Right cardiac atrium (tissue), 5 donors: ENCODE results near the gene GPR61. TPM values are rescaled to one million over a fixed set of nuclear protein-coding genes. Genes with fewer than 3 reads are reported as not detected.

ENCODE experiments used
- ATAC-seq, 2 donors: fragments of 200-7000 bp; cut with Tn5 transposase; one replicate each; pipeline versions ENCODE4 v1.8.0 to v1.9.1; 2020; ENCODE audit warnings: moderate library complexity in 2 of 2, mild to moderate bottlenecking in 1 of 2
- DNase-seq, 3 donors: peaks; one replicate each; pipeline ENCODE4 v3.0.0-alpha.2; 2020
- H3K27ac ChIP-seq: one replicate; pipeline ENCODE4 v1.5.1; 2013; ENCODE audit warnings: mild to moderate bottlenecking, low read length, control low read depth, moderate library complexity
- H3K27me3 ChIP-seq: one replicate; pipeline ENCODE4 v1.6.1; 2013; ENCODE audit not compliant: control insufficient read depth, insufficient read depth
- H3K4me1 ChIP-seq: one replicate; pipeline ENCODE4 v1.6.1; 2013; ENCODE audit warnings: low read length; ENCODE audit not compliant: control insufficient read depth, insufficient read depth
- H3K4me3 ChIP-seq: one replicate; pipeline ENCODE4 v1.5.1; 2013; ENCODE audit warnings: low read length, control low read depth
- H3K9me3 ChIP-seq: one replicate; pipeline ENCODE4 v1.6.1; 2013; ENCODE audit warnings: low read length; ENCODE audit not compliant: control insufficient read depth
- WGBS: extraction: QIAGEN DNeasy Blood & Tissue Kit; methylation state at CpG from one replicate; pipeline ENCODE4 v1.1.7; 2013; 5-methylcytosine and 5-hydroxymethylcytosine counted together
- intact Hi-C, 4 donors: fragments of 100-400 bp; cut with DNase I; formaldehyde crosslinking; loops; one replicate each; pipeline versions ENCODE4 v1.11.0 to v1.14.0; 2022 to 2023
- polyA plus RNA-seq: library from polyadenylated mRNA; stranded (reverse); fragments of 200-250 nt; gene quantifications from one replicate; pipeline ENCODE4 v1.2.3, GENCODE V29; 2013
- total RNA-seq, 4 donors: library from RNA; stranded (reverse); fragmentation: NEBNext Ultra II Directional; extraction: Animal tissue kit (Norgen Biotek cat#: 25700); gene quantifications; one replicate each; pipeline ENCODE4 v1.2.1, GENCODE V29; 2021
- donor health status: healthy with polysubstance abuse.
- donor health status: DM: no; HTN: yes; CAD: no.
- donor health status: DM: no; HTN: no; CAD: no.
- donor health status: DM: no; HTN: yes; CAD: no; lungs with severe emphysema.
- donor health status: DM: yes; HTN: yes; CAD: no.

Gene GPR61
- total and polyA plus RNA-seq, 5 donors = 0.14 to 1.4 (median 0.41) TPM

GRCh38 chr1:109573785-109574184, 34.1 kb downstream of the GPR61 start:
- intact Hi-C loops = no loop called here
- DNase-seq = no peak
- Histone ChIP-seq H3K4me1 (peaks cover 2% of the 10 kb centered on the region), H3K27me3 (no peaks in the 10 kb centered on the region), H3K4me3 (no peak overlapping the region), H3K27ac (no peak overlapping the region), H3K9me3 (no peaks in the 10 kb centered on the region)
- 60% methylated on average over 2 of the region's 2 CpGs for WGBS
- no peak for ATAC-seq

DNA sequence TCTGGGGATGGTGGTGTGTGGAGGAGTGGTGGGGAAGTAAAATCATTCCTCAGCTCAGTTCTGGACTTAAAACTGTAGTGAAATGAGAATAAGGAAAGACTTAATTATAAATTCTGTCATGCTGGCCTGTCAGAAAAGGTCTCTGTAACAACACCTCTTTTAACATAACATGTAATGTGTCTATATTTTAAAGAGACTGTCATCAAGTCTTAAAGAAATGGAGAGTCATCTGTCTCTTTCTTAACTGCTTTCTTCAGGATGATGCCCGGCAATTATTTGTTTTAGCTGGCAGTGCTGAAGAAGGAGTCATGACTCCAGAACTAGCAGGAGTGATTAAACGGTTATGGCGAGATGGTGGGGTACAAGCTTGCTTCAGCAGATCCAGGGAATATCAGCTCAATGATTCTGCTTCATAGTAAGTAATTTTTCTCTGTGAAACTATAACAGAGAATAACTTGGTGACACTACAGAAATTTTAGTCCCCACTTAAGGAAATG, 39.3 kb downstream of the GPR61 start:
- Histone ChIP-seq H3K27ac (no peak overlapping the region), H3K9me3 (no peaks in the 10 kb centered on the region), H3K4me1 (no peaks in the 10 kb centered on the region), H3K27me3 (no peaks in the 10 kb centered on the region), H3K4me3 (no peak overlapping the region)
- DNase-seq (no peak), ATAC-seq (no peak)
- intact Hi-C loops = no loop called here
- 69% methylated on average over 3 of the region's 3 CpGs for WGBS

GRCh38 chr1:109579491-109579890, 39.8 kb downstream of the GPR61 start:
- Histone ChIP-seq H3K27me3 (no peaks in the 10 kb centered on the region), H3K27ac (no peak overlapping the region), H3K4me1 (no peaks in the 10 kb centered on the region), H3K9me3 (no peaks in the 10 kb centered on the region), H3K4me3 (no peak overlapping the region)
- intact Hi-C loops = no loop called here
- WGBS = 55% methylated on average over 1 of the region's 1 CpG
- peak in 1 of 2 donors; percentile 70 for ATAC-seq
- no peak for DNase-seq

DNA sequence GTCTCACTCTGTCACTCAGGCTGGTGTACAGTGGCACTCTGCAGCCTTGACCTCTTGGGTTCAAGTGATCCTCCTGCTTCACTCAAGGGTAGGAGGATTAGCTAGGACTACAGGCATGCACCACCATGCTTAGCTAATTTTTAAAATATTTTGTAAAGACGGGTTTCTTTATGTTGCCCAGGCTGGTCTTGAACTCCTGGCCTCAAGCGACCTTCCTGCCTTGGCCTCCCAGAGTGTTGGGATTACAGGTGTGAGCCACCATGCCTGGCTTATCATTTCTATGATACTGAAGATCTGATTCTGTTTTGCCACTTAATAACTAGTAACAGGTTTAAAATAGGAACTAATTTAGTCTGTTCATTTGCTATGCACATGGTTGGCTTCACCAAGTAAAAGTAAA, 42.3 kb downstream of the GPR61 start:
- no peak overlapping the region for H3K4me3 ChIP-seq
- no peak for DNase-seq
- 91% methylated on average over 2 of the region's 2 CpGs for WGBS
- no peaks in the 10 kb centered on the region for H3K27me3 ChIP-seq
- H3K27ac ChIP-seq = no peak overlapping the region
- no peaks in the 10 kb centered on the region for H3K9me3 ChIP-seq
- intact Hi-C loops = no loop called here
- H3K4me1 ChIP-seq = no peaks in the 10 kb centered on the region
- ATAC-seq = no peak

DNA sequence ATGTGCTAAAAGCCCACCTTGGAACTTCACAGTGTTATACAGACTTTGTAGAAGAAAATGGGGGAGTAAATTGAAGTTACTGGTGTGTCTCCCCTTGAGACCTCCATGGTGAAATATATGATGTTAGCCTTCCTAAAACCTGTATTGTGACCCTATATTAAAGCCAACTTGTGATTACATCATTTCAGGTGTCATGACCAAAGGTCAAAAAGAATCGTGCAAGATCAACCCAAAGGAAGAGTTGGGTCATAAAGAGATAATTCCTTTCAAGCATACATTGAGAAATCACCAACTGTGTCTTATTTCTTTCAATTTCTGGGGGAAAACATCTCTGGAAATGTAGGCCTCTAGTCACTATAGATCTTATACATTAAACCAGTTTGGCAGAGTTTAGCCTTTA, 45.1 kb downstream of the GPR61 start:
- intact Hi-C loops = no loop called here
- Histone ChIP-seq H3K4me1 (no peaks in the 10 kb centered on the region), H3K27me3 (no peaks in the 10 kb centered on the region), H3K9me3 (no peaks in the 10 kb centered on the region), H3K4me3 (no peak overlapping the region), H3K27ac (no peak overlapping the region)
- ATAC-seq (no peak), DNase-seq (no peak)
- 73% methylated on average over 1 of the region's 1 CpG for WGBS

DNA sequence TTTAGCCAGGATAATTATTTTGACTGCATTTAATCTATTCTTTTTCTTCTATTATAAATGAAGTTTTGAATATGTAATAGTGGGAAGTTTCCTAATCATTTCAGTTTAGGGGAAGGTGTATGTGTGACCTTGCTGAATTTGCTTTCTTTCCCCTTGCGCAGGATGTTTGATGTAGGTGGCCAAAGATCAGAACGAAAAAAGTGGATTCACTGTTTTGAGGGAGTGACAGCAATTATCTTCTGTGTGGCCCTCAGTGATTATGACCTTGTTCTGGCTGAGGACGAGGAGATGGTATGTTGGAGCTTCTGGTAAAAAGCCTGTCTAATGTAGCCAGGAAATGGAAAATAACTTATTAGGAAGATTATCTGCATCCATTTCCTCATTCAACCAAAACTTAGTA, 46.4 kb downstream of the GPR61 start:
- no peak for DNase-seq
- Histone ChIP-seq H3K27me3 (no peaks in the 10 kb centered on the region), H3K4me1 (no peaks in the 10 kb centered on the region), H3K9me3 (no peaks in the 10 kb centered on the region), H3K4me3 (no peak overlapping the region), H3K27ac (no peak overlapping the region)
- 86% methylated on average over 3 of the region's 3 CpGs for WGBS
- intact Hi-C loops = no loop called here
- ATAC-seq = no peak

GRCh38 chr1:109589177-109589576, 49.5 kb downstream of the GPR61 start:
- WGBS = 72% methylated on average over 3 of the region's 3 CpGs

DNA sequence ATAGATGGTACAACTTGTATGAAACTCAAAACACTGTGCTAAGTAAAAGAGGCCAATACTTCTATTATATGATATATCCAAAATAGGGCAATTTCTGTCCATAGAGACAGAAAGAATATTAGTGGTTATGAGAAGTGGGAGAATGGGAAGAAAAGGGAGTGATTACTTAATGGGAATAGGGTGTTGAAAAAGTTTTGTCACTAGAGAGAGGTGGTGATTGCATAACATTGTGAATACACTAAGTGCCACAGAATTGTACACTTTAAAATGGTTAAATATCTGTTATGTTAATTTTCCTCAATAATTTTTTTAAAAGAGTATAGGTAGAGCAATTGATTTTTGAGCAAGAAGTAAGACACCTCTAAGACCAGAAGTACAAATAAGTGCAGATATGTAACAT, 50.0 kb downstream of the GPR61 start:
- Histone ChIP-seq H3K4me3 (no peak overlapping the region), H3K9me3 (no peaks in the 10 kb centered on the region), H3K27ac (no peak overlapping the region), H3K27me3 (no peaks in the 10 kb centered on the region), H3K4me1 (no peaks in the 10 kb centered on the region)
- DNase-seq = no peak
- intact Hi-C loops = no loop called here
- ATAC-seq = no peak

More at GRCh38 chr1:109589177-109589576, 49.5 kb downstream of the GPR61 start:
- intact Hi-C loops = no loop called here
- no peaks in the 10 kb centered on the region for H3K9me3 ChIP-seq
- no peaks in the 10 kb centered on the region for H3K4me1 ChIP-seq
- ATAC-seq (no peak), DNase-seq (no peak)
- no peaks in the 10 kb centered on the region for H3K27me3 ChIP-seq
- H3K4me3 ChIP-seq = no peak overlapping the region
- no peak overlapping the region for H3K27ac ChIP-seq

DNA sequence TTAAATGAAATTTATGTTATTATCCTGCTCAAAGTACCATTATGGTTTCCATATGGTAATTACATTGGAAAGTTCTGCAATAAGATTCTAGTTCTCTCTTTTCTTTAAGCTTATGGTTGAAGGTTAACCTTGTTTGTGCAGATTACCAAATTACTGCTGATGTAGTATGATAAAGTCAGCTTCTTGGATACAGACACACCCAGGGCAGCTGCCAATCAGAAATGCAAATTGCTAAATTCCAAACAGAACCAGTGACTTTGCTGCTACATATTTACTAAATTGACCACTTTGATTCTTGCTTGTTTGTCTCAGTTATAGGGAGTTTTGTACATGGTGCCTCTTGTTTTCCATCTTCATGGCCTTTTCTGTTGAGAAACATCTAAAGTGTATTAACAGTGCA, 53.2 kb downstream of the GPR61 start:
- Histone ChIP-seq H3K4me1 (no peaks in the 10 kb centered on the region), H3K27me3 (no peaks in the 10 kb centered on the region), H3K9me3 (no peaks in the 10 kb centered on the region), H3K27ac (no peak overlapping the region), H3K4me3 (no peak overlapping the region)
- intact Hi-C loops = no loop called here
- no peak for DNase-seq
- no peak for ATAC-seq

GRCh38 chr1:109595531-109595930, 55.9 kb downstream of the GPR61 start:
- Histone ChIP-seq H3K9me3 (no peaks in the 10 kb centered on the region), H3K27ac (no peak overlapping the region), H3K27me3 (no peaks in the 10 kb centered on the region), H3K4me3 (no peak overlapping the region), H3K4me1 (no peaks in the 10 kb centered on the region)
- ATAC-seq = no peak
- intact Hi-C loops = no loop called here
- 92% methylated on average over 2 of the region's 2 CpGs for WGBS
- no peak for DNase-seq
